Islet precursor cell (in vitro differentiated cells): Measurements from ENCODE around the gene GLCCI1.

ENCODE experiments used
- DNase-seq: peaks from one replicate; pipeline ENCODE4 v3.0.0-alpha.2; 2018

GLCCI1 gene

GRCh38 chr7:8134089-8134733, 165.6 kb downstream of the GLCCI1 start:
- DNase-seq = no peak

- no peak for DNase-seq
These were observed 166.8 kb downstream of the GLCCI1 start for GRCh38 chr7:8135417-8135816.

GRCh38 chr7:8136051-8136730, 167.6 kb downstream of the GLCCI1 start:
- no peak for DNase-seq
